NCI-H2196 (cell line): Measurements from ENCODE around the gene SH2D7.
A peak's percentile ranks its signal among the peaks of the same experiment; 100 is the strongest.

ENCODE experiments used
- DNase-seq: peaks from one replicate; lab custom pipeline; 2025; ENCODE audit not compliant: unreplicated experiment; lab: John Stamatoyannopoulos, UW

The SH2D7 gene

DNA sequence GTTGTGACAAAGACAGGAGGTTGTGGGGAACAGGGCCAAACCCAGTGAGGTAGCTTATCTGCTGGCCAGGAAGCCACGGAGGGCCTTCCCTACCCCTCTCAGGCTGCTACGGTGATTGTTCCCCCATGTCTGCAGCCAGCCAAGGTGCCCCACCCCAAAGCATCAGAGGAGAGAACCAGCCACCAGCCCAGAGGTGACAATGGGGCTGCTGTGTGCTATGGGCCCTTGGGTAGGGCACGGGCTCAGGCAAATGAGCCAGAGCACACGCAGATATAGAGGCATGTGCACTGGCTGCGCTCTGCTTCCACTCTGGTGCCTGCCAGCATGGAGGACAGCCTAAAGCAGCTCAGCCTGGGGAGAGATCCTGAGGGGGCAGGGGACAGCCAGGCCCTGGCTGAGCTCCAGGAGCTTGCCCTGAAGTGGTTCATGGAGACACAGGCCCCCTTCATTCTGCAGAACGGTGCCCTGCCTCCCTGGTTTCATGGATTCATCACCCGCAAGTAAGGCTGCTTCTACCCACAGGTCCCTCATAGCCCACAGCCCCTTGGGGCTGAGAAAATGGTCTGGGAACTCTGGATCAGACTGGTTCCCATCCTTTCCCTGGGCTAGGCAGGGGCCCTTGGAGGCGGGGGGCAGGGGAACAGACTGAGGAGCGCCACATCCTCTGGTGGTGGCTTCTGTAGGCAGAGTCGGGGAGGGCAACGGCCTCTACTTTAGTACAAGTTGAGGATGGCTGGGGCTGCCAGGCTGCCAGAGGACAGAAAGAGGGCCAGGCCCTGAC, at the start of gene SH2D7:
Gene SH2D7 (plus strand): TSS at position 301 of the 781 bp plus-strand sequence. CDS start 24 bp downstream, at position 325.
- no peak for DNase-seq

DNA sequence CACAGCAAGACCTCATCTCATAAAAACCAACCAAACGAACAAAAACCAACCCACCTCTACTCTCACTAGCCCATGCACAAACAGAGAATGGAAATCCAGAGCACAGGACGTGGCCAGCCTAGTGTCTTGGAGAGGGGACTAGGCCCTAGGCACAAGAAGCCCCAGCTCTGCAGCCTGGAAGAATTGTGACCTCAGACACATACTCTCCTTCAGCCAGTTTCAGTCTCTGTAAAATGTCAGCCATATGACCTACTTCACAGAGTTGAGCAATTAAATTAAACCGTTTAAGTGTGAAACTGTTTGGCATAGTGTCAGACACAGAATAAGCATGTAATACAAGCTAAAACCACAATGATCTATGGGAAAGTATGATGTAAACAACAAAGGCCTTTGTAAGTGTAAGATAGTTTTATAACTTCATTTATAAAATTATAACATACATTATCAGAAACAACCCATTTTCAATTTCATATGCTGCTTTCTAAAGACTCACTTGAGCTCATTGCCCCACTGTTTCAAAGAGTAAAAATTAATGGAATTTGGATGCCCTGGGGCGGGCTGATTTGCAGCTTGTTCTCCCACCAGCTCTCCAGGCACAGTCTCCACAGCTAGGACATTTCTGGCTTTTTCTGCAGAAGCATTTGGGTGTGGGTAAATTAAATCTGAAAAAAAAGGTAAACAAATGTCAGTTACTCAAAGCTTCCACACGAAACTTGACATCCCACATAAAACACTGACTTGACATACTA, 47.8 kb upstream of the SH2D7 start:
- DNase-seq = no peak

DNA sequence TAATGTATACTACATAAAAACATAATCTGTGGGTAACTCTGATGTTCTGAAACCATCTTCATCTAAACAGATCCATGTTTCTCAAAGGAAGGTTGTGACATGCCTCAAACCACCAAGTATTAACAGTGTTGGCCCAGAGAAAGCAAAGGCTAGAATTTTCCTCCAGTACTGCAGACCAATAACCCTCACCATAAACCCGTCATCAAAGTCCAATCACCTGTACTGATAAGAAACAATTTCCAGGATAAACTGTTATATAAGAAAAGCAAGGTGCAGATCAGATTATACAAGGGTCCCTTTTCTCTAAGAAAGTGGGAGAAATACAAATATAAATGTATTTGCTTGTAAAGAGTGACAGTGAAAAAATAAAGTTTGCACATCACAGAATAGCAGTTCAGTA, 47.2 kb upstream of the SH2D7 start:
- no peak for DNase-seq

DNA sequence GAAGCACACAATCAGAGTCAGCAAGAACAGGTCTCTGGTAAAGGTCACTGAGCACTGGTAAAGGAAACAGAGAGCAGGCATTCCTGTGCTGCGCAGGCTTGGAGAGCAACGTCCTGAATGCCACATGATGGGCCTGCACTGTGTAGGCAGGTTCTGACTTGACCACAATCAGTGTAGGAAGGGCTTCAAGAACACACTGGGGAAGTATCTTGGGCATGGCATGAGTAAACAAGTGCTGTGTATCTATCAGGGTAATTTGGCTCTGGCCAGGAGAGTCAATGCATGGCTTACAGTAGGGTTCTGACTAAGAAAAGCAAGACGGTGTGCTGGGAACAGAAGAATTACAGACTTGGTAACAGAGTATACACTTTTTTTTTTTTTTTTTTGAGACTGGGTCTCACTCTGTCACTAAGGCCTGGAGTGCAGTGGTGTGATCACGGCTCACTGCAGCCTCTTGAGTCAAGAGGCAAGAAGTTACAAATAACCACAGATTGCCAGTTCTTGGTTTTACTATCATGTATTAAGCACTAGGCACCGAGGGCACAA, 45.5 kb upstream of the SH2D7 start:
- DNase-seq = no peak

DNA sequence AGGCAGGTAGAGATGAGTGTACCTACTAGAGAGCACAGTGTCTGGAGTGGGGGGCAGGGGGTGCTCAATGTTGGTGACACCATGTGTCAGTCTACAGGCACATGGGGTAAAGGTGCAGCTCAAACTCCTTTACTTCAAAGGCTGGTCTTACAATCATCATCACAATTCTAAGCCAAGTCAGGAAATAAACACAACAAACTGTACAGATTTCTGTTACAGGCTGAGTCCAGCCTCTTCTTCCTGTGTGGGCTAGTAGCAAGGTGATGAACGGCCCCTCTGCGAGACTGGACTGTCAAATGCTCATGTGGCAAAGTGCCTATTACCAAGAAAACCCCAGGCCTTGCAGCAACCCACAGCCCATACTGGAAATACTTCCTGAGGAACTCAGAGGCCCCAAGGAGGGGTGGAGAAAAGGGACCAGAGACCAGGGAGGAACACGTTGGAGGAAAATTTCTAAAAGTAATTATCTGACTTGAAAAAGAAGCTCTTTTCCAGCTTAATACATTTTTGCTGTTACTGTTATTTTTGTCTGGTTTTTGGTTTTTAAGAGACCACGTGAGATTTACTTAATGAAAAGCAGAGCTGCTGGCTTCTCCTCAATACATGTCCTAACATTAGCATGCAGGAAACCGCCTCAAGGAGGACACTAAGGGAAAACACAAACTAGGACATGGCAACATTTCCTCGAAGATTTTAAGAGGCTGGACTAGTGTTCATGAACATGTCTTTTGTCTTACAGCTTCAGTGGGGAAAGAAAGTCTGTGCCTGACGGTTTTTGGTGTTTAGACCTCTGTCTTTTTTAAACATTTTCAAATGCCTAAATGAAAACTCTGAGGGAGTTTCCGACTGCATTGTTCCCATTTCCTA, 44.4 kb upstream of the SH2D7 start:
- no peak for DNase-seq

DNA sequence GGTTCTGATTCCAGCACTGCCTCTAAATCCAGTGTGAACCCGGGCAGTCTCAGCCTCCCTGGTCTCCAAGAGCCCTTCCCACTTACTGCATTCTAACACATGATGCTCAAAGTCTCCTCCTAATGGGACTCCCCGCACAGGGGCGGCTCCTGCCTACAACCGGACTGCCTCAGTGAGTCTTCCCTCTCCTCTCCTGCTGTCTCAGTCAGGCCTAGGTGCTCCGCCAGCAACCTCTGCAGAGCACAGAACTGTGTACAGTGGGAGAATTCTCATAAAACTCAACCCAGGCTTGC, 43.8 kb upstream of the SH2D7 start:
- DNase-seq = no peak

DNA sequence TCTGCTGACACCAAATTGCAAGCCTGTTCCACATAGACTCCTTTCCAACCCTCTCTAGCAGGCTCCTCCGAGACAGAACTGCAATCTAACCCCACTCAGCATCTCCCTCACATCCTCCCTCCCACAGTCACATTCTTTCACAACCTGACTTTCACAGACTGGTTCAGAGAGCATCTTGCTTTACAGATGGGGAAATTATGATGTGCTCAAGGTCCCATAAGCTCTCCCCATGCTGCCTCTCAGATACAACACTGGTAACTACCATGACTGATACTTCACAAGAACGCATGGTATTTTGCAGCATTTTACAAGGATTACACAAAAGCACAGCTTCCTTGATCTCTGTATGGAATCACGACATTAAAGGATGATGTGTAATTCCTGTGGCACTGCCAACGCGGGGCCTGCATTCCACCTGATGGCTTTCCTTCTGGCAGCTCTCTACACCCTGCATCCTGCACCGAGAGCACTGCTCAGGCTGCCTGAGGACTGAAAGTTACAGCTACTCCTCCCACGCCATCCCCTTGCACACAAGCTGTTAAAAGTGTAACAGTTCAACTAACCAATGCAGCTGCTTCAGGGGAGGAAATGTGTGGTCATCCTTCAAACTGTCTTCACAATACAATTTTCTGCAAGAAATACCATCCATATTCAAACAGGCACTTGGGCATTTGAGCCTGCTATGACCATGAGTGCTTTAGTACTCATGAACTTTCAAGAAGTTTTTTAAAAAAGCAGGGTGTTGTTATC, 42.5 kb upstream of the SH2D7 start:
- no peak for DNase-seq

DNA sequence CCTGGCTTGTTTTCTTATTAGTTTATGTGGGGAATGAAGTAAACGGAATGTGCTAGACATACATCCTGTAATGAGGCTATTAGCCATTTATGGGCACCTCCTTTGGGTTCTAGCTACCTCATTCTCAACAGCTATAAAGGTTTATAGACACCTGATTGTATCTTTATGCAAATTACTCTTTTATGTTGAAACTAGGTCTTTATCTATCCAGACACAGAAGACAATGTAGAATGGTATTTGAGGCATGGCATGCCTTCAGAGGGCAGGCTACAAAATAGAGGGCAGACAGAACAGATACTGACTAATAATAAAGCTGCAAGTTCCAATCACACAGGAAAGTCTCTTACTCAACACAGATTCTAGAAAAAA, 41.9 kb upstream of the SH2D7 start:
- no peak for DNase-seq

DNA sequence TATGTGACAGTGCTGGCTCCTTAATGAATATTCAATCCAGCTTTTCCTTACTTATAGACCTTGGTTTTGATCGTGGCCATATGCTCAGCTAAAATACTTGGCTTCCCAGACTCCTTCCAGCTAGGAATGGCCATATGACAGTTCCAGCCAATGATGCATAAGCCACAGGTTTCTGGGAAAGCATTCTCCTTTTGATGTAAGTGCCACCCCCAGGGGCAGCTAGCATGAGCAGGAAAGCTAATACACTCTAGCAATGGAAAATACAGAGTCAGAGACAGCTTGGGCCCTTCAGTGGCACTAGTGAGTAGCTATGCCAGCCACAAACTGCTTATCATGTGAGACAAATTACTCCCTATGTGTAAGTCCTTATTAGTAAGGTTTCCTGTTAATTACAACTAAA, 41.5 kb upstream of the SH2D7 start:
- DNase-seq = no peak

DNA sequence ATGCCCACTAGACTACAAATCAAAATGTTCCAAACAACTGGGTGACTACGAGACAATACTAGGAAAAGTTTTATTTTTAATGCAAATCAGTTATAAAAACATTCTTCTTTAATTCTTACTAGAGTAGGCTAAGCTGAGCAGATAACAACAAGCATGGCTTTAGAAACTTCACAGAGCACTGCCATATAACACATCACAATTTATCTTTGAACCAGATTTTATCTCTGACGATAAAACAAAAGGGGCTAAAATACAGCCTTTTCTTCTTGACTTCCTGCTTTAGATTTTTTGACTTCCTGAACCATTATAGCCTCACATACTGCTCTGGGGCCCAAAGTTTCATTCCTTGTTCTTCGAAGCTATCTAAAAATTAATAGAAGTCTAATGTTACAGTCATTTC, 40.8 kb upstream of the SH2D7 start:
- no peak for DNase-seq

DNA sequence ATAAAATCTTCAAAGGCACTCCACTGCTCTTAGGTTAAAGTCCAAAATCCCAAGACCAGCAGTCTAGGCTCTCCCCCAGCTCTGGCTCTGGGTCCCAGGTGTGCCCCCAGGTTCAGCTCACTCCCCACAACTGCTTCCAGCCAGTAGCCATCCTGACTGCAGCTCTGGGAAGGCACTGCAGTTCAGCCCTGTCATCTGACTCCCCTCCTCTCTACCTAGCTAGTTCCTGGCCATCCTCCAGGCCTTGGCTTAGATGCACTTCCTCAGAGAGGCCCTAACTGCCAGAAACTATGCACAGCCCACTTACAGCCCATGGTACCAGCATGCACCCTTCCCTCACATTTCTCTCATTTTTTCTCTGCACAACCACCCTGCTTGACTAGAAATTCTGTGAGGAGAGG, 40.4 kb upstream of the SH2D7 start:
- peak; percentile 32 for DNase-seq

DNA sequence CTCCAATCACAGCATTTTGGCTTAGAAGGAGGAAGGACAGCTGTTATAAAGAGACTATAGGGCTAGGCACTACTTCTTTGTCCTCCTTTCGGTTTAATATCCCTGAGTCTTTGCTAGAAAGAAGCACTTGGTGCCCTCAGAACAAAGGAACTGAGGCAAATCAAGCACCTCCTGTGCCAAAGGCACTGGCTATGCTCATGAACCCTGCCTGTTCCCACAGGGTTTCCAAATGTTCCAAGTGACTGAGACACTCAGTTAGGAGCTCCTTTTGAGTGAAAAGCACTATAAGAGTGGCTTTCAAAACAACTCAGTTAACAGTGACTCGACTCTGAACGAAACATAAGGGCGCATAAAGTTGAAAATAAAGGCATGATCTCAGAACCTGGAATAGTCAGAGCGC, 39.8 kb upstream of the SH2D7 start:
- DNase-seq = no peak

DNA sequence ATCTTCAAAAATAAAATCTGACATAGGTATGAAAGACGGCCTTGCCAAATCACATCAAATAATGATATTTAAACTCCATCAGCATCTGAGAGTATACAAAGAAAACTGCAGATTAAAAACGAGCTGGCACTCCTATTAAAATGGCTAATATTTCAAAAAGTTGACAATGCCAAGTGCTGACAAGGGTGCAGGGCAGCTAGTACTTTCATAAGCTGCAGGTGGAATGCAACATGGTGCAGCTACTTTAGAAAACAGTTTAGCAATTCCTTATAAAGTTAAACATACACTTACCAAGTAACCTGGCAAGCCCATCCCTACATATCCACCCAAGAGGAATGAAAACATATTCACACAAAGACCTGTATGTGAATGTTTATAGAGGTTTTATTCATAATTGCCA, 37.8 kb upstream of the SH2D7 start:
- no peak for DNase-seq

DNA sequence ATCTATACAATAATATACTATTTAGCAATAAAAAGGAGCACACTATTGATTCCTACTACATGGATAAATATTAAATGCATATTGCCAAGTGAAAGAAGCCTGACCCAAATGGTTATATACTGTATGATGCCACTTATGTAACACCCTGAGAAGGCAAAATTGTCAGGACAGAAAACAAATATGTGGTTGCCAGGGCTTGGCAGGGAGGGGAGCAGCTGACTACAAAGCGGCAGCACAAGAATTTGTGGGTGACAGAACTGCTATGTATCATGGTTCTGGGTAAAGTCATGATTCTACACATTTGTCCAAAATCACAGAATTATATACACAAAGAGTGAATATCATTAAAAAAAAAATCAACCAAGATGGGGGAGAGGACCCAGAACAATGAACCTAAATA, 37.4 kb upstream of the SH2D7 start:
- no peak for DNase-seq

DNA sequence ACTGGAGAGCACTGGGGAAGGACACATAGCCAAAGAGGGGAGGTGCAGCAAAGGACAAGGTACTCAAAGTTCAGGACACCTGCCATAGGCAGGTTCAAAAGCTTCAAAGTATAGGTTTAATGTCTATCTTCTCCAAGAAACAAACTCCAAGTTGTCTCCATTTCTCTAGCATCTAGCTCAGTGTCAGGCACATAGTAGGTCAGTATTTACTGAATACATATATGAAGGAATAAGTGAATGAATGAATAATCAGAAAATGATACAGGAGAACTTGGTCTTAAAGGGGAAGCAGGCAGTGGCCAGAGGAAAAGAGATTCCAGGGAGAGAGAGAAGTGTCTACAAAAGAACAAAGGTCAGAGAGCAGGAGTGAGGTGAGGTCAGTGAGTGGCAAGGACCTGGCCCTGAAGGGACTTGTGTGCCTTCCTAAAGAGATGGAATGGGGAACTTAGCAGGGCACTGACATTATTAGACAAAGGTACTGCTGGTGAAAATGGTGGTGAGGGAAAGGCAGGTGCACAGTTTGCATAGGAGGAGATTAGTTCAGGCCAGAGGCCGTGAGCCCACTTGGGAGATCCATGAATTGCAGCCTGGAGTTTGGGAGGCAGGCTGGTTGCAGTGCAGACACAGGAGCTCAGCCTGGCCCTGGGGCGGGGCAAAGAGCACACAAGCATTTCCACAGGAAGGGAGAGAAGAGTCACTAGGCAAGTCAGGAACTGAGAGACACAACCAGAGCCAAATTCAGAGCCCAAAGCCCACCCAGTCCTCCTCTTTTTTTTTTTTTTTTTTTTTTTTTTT, 36.2 kb upstream of the SH2D7 start:
- no peak for DNase-seq

DNA sequence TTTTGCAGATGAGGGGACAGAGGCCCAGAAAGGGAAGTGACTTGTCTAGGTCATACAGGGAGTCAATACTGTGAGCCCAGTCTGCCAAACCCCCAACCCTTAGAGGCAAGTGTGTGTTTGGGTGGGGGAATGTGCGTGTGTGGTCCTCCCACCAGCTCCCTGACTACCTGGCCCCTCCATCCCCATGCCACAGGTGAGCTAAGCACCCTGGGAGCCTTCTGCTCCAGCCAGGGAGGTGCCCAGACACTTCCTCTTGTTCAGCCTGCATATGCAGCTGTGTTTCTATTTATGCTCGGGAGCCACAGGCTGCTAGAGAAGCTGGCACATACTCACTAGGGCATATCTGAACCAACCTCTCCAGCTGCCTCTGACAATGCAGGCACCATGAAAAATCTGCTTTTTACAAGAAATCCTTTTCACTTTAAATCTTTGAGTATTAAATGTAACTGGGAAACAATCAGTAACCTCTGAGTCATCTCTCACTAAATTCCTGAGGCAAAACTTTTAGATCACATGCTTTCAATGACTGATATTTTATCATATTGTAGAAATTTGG, 35.6 kb upstream of the SH2D7 start:
- peak; percentile 7 for DNase-seq

DNA sequence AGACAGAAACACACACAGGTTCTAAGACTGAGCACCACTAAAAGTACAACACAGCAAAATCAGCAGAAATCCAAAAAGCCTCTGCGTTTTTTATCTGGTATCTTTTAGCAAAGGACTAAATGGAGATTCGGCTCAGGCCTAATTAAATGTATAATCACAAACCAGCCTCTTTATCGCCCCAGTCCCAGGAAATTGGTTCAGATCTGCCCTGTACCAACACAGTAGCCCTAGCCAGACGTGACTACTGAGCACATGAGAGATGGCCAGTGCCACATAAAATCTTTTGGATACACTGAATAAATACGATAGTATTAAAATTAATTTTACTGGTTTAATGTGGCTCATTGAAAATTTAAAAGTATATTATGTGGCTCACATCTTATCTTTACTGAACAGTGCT, 34.6 kb upstream of the SH2D7 start:
- no peak for DNase-seq

DNA sequence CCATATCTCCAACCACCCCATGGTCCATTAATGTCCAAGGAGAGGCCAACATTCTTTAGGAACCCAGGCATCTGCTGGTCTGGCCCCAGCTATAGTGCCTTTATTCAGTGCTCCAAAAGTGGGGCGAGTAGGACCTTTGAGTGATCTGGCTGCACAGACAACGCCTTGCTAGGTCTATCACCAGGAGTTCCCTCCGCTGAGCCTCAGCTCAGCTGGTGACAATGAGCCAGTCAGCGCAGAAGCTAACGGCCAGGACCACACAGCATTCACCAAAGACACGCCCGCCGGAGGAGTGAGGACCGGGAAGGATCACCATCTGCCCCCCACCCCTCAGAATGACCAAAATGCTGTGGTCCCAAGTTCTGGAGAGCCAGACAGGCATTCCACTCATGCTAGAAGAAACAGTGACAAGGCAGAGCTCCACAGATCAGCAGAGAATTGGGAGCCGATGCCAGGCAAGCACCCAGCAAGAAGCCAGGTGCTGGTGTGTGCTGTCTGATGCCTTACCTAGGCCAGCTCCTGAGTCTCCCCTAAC, 33.9 kb upstream of the SH2D7 start:
- DNase-seq = no peak

DNA sequence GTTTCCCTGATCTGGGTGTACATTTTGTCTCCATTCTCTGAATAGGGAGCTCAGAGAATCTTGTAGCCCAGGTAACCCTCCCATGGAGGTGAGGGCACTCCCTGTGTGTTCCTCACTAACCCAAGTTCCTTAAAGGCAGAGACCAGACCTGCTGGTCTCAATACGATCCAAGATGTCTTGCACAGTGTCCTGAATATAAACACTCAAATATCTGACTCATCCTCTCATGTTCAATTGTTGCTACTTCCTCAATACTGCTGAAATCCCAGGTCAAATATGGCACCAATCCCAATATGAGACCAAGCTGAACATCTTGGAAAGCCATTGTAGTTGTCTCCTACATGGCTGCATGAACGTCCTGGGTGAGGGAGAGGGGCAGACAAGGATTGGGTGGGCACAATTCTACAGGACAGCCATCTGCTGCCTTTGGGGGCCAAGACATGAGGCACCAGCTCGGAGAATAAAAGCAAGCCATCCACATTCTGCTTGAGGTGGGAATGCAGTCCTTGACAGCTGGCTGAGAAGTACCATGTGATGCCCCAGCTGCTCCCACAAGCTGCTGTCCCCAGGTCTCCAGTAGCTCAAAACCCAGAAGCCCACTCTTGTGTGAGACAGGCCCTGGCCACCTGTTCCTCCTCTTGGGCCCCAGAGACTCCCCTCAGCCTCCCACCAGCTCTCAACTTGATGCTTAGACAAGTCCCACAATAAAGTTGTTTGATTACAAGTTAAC, 33.1 kb upstream of the SH2D7 start:
- peak; percentile 6 for DNase-seq
